ENCODE results near the gene PFN4. TPM values are rescaled to one million over a fixed set of nuclear protein-coding genes. Genes with fewer than 3 reads are reported as not detected.

Gene PFN4
- polyA plus RNA-seq, 1 of the 3 experiments (the other 2 are of a cell fraction): 0.61 TPM

- TF ChIP-seq REST (IDR thresholded peaks at IDR 0.05; ENCODE audit: low read depth, low read length) (no peak), CTCF (IDR thresholded peaks at IDR 0.05) (no peak), GABPA (IDR thresholded peaks at IDR 0.05; ENCODE audit: low read depth) (no peak), FOXM1 (IDR thresholded peaks at IDR 0.05; ENCODE audit: low read depth) (no peak), EZH2phosphoT487 (IDR thresholded peaks at IDR 0.05; ENCODE audit: borderline replicate concordance, low read depth) (no peak), ELF1 (IDR thresholded peaks at IDR 0.05) (no peak), MAX (IDR thresholded peaks at IDR 0.05; ENCODE audit: low read depth) (no peak), FOSL2 (IDR thresholded peaks at IDR 0.05; ENCODE audit: borderline replicate concordance, low read depth) (no peak), RXRA (IDR thresholded peaks at IDR 0.05; ENCODE audit: borderline replicate concordance, low read depth) (no peak), ZBTB33 (IDR thresholded peaks at IDR 0.05; ENCODE audit: borderline replicate concordance, low read depth) (no peak), JUND (IDR thresholded peaks at IDR 0.05) (no peak), YY1 (IDR thresholded peaks at IDR 0.05; ENCODE audit: low read depth) (no peak), TAF1 (IDR thresholded peaks at IDR 0.05; ENCODE audit: borderline replicate concordance, low read depth, low read length) (no peak)
Measured at GRCh38 chr2:24117902-24118301, 5.2 kb downstream of the PFN4 start (continued).

GRCh38 chr2:24115057-24115456 is 8.1 kb downstream of the PFN4 start:
- H3K4me1 ChIP-seq (ENCODE audit: control insufficient read depth in 1 of 2, insufficient read depth in 2 of 2, low read depth in 1 of 2, low read length in 1 of 2): peaks cover 6 to 9% of the 10 kb centered on the region in 2 experiments; a peak in 3 of 4 replicates
- WGBS (ENCODE audit: low lambda C conversion rate): 46% methylated on average over 2 of the region's 2 CpGs
- POLR2A ChIA-PET: no interaction called here
- TF ChIP-seq MEF2A (IDR thresholded peaks at IDR 0.05; ENCODE audit: borderline replicate concordance, low read depth): no peak
- TF ChIP-seq NRF1 (IDR thresholded peaks at IDR 0.05; ENCODE audit: low read depth, low read length): no peak
- no peak for TF ChIP-seq IRF3 (IDR thresholded peaks at IDR 0.05; ENCODE audit: low read depth, low read length)
- TF ChIP-seq ZBTB33 (IDR thresholded peaks at IDR 0.05; ENCODE audit: borderline replicate concordance, low read depth): no peak
- TF ChIP-seq POLR2AphosphoS5 (IDR thresholded peaks at IDR 0.05; ENCODE audit: low read depth, low read length): no peak
- no peak for TF ChIP-seq CTCF (IDR thresholded peaks at IDR 0.05)

More at GRCh38 chr2:24115057-24115456, 8.1 kb downstream of the PFN4 start:
- H3F3A ChIP-seq (replicated peaks; ENCODE audit: insufficient read depth): no peaks in the 10 kb centered on the region
- H3K4me2 ChIP-seq: no peak overlapping the region
- H3K9me3 ChIP-seq: no peaks in the 10 kb centered on the region
- H3K36me3 ChIP-seq (replicated peaks in 1 of 2; ENCODE audit: control insufficient read depth in 1 of 2, insufficient read depth in 2 of 2, low read length in 1 of 2): no peaks in the 10 kb centered on the region
- no peak overlapping the region for H3K9ac ChIP-seq
- H3K79me2 ChIP-seq (ENCODE audit: insufficient read depth): no peaks in the 10 kb centered on the region
- H3K27me3 ChIP-seq (ENCODE audit: insufficient read depth): no peaks in the 10 kb centered on the region
- H3K27ac ChIP-seq (ENCODE audit: low read depth in 2 of 2, low read length in 1 of 2): no peak overlapping the region
- CTCF ChIA-PET: interaction anchor here (1.4 kb wide), 1 partner anchor 31 kb away, joined by 3 read pairs; the partner anchor contains the start of gene TP53I3
- no peaks in the 10 kb centered on the region for H3K9me2 ChIP-seq
- H4K20me1 ChIP-seq (ENCODE audit: insufficient read depth): no peaks in the 10 kb centered on the region
- H3K4me3 ChIP-seq (ENCODE audit: low read depth in 2 of 2, low read length in 1 of 2): no peak overlapping the region
- H2AFZ ChIP-seq (ENCODE audit: low read depth): no peak overlapping the region
- no peak for DNase-seq

Data from SK-N-SH (cell line).